OCI-M2 (cell line): ENCODE results near the gene SBNO1.
"Not testable (repeated sequence)": the region's sequence is repeated elsewhere in the genome, so short reads cannot be mapped to it uniquely, and the experiment has no call there.

ENCODE experiments used
- DNase-seq: peaks from one replicate; lab custom pipeline; 2025; ENCODE audit not compliant: unreplicated experiment; lab: John Stamatoyannopoulos, UW

SBNO1 gene

DNA sequence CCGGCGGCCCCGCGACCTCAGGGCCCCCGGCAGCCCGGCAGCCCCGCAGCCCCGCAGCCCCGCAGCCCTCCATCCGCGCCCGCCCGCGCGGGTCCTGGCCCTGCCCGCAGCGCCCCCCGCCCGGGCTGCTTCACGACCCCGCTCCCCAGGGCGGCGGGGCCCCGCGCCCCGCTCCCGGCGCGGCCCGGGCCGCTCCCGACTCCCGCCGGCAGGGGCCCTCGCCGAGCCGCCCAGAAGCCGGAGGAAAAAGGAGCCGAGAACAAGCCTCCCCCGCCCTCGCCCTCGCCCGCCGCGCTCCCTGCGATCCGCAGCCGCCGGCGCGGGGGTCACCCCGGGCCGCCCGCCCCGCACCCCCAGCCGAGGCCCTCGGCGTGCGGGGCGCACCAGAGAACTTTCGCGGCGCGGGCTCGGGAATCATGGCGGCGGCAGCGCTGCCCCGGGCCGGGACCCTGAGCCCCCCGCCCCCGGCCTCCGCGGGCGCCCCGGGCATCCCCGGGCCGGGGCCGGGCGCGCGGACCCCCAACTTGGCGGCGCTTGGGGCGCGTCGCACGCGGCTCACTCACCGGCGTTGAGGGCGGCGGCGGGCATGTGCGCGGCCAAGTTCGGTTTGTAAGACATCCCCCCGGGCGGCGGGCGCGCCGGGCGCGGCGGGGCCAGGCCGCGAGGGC is 93.5 kb downstream of the SBNO1 start:
- DNase-seq: no peak

DNA sequence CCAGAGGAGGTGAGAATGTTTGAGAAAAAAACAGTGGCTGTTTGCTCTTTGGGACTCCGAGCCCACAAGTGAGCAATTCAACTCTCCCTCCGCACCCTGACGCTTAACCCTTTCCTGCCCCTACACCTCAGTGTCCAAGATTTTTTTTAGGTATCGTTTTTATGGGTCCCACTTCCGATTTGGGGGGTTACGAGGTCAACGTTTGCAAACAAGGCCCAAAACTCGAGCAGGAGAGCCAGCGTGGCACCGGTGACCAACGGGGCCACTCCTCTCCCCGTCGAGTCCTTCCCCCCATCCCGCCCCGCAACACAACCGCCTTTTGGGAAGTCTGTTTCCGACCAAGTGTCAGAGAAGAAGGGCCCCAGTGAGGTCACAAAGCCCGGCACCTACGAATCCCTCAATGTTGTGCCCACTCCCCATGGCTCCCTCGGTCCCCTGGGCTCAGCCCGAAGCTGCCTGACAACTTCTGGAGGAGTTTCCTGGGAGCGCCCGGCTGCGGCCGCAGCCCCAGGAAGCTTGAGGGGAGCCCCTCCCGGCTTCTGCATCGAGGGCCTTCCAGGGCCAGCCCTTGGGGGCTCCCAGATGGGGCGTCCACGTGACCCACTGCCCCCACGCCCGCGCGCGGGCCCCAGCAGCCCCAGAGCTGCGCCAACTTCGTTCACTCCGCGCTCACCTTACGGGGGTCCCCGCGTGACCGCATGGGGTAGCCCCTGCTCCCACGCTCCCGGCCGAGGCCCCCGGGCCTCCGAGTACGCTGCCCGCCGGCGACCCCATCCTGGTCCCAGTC is 94.2 kb downstream of the SBNO1 start:
- no peak for DNase-seq

DNA sequence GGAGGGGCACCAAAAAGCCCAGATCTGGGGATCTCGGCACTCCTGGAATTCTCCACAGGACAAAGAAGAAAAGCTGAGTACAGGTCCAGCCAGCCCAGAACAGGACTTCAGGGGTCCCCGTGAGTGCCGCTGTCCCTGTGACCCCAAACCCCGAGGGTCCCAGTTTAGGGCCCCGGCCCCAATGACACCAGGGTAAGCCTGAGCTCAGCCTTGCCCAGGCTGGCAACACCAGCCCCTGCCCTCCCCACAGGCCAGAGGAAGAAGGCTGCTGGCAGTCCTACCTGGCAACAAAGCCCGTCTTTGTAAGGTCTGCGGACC is 94.8 kb downstream of the SBNO1 start:
- DNase-seq: no peak

DNA sequence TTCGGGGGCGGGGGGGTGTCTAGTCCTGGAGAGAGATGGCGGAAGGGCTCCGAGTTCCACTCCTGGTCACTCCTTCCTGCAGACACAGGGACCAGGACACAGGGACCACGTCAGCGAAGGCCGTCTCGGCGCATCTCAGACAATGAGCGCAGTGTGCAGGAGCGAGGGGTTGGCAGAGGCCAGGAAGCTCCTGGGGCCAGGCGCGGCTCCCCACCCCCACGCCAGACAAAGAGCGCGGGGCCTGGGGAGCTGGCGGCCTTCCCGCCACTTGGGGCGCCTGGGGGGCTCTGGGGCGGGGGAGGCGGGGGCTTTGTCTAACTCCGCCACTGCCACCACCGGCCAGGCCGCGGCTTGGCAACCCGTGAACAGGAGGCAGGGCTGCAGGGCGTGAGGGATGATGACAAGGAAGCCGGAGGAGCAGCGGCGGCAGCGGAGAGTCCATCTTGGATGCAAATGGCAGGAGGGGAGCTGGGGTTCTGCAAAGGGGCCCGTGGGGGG is 95.2 kb downstream of the SBNO1 start:
- DNase-seq: no peak

DNA sequence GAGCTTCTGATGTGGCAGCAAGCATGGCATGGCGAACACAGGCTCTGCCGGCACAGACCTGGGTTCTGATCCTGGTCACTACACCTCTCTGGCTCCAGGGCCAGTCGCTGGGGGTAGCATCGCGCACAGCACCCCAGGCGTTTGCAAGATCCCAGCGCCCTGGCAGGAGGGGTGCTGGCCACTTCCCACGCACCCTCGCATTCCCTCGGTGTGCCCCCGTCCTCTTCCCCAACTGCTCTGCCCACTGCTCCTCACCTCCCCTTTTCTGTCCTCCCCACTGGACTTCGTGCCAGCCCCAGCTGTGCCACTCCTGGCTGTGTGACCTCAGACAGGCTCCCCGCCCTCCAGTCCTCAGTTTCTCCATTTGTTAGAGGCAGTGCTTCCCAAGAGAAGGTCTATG is 95.8 kb downstream of the SBNO1 start:
- no peak for DNase-seq

DNA sequence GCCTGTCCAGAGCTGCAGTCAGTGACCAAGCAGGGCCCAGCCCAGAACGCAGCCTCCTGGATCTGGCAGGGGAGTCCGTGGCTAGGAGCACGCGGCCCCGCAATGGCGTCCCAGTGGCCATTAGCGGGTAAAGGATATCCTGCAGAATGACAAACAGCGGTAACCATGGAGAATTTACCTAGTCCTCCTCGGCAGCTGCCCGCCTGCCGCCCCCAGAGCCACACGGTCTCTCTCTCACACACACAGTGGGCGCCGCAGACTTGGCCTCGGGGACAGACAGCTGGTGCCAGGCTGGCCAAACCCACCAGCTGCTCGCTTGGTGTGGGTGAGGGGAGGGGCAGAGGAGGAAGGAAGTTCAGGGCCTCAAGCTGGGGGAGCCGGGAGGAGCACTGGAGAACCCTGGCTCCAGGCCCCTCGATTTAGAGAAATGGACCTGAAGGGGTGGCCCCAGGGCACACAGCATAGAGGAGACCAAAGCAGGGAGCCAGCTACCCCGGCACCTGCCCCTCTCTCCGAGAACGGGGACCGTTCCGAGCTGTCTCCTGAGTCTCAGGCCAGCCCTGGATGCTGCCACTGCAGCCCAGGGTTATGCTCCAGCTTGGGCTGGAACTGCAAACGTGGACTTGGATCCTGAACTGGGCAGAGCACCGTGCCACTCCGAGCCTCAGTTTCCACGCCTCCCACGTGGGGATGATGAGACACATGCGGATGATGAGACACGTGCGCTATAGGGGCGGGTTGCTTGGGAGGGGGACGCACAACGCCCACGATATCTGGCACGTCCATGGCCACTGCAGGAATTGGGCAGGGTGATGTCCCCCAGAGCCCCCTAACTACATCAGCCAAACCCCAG is 96.4 kb downstream of the SBNO1 start:
- no peak for DNase-seq

DNA sequence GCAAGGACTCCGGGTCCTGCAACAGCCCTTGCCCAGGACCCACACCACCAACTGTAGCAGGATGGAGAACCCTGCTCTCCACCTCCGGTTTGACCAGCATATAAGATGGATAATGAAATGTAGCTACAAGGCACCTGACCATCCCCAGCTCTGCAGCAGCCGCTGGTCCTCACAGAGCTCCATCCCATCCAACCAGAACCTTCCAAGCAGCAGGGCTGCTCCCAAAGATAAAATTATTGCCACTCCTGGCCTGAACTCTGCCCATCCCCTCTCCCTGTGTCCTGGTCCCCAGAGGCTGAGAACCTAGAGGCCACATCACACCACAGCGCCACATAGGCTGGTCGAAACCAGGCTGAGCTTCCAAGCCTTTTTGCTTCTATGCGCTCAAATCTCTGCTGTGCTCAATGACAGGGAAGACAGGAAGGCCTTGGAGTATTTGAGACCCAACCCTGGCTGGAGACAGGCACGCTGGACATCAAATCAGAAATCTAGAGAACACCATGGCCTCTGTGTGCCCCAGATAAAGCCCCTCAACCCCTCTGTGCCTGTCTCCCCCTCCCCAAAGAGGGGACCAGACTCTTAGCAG is 97.2 kb downstream of the SBNO1 start:
- DNase-seq: no peak

DNA sequence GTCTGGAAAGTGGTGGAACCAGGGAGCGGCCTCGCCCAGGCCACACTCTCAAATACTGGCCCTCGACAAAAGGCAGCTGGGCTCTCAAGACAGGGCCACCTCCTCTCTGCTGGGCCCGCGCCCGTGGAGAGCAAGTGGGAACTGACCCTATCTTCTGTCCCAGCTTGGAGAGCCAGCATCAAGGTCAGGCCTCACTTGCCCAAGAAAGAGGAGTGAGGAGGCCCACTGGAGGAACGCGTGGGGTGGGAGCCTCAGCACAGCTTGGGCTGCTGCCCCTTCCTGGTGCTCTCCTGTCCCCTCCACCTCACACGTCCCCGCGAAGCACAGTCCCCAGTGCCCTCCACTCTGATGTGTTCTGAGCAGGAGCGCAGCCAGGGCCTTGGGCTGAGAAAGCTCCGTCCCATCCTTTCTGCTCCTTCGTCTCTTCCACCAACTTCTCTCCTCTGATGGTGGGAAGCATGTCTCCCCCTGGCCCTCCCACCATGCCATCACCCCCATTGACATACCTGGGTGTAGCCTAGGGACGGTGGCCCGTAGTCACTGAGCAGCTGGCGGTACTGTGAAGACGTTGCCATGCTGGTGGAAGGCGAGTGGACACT is 97.9 kb downstream of the SBNO1 start:
- DNase-seq: no peak

DNA sequence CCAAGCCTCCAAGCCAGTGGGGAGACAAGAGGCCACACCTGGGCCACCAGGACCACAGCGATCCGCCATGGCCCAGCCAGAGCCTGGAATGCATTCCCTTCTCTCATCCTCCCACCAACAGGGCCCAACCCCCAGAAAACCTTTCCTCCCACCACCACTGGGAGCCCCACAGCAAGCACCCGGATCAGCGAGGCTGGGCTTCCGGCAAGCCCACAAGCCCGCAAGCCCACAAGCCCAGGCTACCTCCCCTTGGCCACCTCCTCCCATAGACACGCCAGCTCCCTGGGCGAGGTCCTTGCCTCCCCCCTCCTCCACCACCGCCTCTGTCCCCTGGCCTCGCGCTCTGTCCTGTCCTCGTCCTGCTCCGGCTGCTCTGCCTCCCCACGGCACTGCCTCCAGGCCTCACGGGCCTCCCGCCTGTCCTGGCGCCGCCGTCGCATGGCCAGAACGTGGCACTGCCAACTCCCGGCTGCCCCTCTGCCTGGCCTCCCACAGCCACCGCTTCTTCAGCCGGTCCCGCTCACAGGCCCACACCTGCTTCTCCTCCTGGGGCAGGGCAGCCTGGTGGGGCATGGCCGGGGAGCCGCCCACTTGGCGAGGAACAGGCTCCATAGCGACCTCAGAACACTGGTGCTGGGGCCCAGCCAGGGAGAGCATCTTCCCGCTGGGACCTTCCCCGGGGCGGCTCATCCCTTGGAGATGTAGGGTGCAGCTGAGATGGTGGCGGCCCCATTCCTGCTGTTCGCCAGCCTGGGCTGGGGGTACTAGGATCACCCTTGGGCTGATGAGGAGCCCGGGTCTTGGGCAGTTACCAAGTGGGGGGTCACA is 98.6 kb downstream of the SBNO1 start:
- no peak for DNase-seq

DNA sequence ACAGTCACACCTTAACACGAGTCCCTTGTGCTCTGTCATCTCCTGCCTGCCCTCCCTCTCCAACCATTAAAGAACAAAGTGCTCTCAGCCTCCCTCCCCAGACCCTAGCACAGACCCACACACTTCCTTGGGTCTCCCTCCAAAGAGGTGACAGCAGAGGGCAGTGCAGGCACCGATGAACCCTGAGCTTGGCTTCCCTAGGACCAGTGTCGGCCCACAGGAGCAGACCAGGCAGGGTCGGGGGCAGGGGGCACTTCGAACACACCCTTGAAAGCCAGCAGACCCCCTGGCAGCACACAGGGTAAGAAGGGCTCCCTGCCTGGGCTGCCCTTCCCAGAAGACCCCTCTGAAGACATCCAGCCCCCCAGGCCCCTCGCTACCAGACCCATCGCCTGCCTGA is 100.0 kb downstream of the SBNO1 start:
- no peak for DNase-seq

DNA sequence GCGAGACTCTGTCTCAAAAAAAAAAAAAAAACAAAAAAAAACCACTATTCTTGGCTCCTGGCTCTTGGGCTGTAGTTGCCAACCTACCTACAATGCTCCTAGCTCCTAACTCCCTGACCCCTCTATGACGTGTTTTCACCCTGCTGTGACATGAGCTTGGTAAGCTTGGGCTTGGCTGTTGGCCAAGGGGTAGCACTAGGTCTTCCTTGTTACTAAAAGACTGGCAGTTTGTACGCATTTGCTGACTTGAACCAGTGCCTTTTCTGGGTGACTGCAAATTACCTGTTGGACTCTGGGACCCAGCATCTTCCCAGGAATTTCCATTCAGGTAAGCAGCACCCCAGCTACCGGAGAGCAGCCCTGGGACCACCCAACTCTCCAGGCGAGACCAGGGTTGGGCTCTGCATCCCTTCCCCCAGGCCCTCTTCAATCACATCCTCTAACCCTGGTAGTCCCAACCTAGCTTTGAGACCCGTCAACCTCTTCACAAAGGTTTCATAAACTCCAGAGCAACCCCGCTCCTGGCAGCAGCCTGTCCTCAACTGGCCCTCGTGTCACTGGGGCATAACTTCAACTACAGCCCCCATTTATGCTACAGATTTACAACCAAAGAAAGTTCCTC is 101.3 kb downstream of the SBNO1 start:
- no peak for DNase-seq

DNA sequence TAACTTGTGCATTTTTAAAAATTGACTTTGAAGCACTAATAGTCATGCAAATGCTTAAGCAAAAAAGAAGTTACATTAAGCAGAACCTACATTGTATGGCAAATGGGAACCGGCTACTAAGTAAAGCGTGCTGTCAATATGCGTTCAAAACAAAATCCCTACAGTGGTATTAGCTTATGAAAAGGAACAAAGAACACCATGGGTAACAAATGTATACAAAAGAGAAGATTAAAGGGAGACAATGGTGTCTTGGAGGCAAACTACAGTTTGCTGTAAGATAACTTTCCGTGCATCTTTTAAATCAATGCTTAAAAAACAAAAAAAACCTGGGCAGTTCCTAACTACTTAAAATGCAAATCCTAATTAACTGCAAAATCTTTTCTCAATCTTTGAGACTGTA is 103.5 kb downstream of the SBNO1 start:
- DNase-seq: no peak

DNA sequence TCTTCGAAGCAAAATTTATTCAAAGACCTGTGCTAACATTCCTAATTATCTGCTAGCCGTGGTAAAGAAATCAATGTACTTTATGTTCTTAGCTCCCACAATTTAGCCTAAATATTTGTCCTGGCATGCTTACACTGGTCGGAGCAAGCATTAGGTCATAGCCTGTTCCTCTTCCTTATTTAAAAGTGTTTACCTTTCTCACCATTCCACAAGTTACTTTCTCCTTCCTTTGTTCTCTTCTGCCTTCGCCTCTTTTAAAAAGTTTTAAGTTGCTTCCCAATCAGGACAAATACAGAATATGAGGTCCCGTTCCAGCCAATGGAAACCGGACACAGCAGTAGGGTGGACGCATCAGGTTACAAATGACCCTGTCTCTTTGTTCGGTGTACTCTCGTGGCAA is 104.6 kb downstream of the SBNO1 start:
- DNase-seq: no peak

DNA sequence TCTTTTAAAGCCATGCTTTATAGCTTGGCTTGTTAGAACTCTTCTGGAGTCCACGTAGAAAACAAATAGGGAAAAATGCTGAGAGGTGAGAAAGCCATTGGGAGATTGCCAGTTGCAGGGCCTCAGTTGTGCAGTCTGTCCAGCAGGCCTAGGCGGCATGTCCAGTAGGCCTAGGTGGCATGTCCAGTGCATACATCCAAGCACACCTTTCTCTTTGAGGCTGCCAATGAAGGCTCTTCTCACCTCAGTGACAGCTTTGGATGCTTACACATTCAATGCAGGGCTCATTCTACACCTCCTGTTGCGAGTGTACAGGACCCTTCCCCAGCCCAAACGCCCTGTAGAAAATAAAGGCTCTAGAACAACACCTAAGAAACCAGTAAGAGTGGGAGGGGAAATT is 106.1 kb downstream of the SBNO1 start:
- no peak for DNase-seq

DNA sequence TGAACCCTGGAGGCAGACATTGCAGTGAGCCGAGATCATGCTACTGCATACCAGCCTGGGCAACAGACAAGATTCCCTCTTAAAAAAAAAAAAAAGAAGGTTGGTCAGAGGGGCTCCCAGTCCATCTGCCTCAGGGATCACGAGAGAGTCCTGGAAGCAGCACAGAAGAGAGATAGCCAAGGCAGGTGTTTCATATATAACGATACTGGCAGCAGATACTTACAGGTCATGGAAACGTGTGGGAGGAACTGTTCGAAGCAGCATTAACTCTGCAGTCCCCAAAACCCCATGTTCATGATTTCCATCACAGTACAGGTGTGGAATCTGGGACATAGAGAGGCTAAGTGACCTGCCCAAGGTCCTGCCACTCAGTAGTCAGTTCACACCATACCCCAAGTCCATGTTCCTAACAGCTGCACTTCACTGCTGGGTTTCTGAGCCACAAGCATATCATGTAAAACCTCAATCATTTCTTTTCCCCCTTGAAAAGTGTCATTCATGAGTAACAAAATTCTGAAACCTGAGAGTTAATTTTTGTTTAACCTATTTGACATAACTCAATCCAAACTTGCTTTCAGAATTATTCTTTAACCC is 109.7 kb downstream of the SBNO1 start:
- DNase-seq: no peak

DNA sequence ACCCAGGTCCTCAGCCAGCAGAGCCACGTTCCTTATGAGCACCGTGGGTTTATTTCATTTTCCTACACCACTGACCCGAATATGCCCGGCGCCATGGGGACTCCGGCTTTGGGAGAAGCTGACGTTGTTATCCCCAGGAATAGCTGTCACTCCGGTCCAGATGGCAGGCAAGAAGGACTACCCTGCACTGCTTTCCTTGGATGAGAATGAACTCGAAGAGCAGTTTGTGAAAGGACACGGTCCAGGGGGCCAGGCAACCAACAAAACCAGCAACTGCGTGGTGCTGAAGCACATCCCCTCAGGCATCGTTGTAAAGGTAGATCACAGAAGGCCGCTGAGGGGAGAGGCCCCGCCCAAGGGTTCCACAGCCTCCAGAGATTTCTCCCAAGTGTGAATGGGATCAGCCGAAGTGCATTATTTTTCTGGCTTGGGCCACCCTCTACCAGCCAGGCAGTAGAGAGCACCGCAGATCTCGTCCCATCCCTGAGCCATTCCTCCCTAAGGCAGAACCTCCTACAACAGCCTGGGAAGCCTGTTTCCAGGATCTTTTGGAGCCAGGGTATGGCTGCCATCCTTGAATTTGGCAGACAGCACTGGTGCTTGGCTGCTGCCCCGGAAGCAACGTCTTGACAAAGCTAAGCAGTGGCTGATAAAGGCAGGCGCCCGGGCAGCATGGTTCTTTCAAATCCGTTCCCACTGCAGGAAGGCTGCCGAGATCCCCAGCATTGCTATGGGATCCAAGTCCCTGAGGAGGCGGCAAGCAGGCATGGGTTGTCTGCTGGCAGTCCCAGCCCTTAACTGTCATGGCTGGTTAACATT is 110.8 kb downstream of the SBNO1 start:
- DNase-seq: no peak

DNA sequence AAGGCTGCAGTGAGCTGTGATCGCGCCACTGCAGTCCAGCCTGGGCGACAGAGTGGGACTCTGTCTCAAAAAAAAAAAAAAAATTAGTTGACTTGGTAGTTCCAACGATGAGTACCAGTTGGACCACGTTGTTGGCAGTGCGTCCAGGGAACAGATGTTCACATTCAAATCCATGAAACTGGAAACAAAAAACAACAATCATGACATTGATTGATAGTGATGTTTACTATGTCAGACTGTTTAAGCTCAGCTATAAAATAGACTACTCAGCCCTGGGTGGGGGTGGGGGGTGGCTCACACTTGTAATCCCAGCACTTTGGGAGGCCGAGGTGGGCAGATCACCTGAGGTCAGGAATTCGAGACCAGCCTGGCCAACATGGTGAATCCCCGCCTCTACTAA is 112.3 kb downstream of the SBNO1 start:
- DNase-seq: not testable (repeated sequence)

DNA sequence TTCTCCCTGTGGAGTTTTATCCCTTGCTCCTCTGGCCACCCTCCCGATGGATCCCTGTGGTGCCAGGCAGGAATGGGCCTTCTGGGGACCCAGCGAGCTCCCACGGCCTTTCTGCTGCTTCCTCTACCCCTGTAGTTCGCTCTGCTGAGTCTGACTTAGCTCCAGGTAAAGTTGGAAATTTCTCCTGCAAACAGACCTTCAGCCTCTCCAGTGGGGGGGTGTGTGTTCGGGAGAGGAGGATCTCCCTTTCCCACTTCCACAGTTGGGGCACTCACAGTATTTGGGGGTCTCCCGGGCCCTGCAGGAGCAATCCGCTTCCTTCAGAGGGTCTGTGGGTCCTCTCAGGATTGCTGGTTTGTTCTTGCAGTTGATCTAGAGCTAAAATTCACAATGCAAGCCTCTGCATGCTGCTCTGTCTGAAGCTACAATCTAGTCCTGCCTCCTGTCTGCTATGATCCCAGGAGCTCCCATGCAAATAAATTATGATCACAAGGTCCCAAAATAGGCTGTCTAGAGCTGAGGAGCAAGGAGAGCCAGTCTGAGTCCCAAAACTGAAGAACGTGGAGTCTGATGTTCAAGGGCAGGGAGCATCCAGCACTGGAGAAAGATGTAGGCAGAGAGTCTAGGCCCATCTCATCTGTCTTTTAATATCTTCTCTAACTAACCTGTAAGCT is 113.1 kb downstream of the SBNO1 start:
- no peak for DNase-seq
